Coronary artery (tissue), 2 donors: ENCODE results near the gene KCNQ5.
A peak's percentile ranks its signal among the peaks of the same experiment; 100 is the strongest.

ENCODE experiments used
- DNase-seq: peaks from one replicate; pipeline ENCODE4 v3.0.0-alpha.2; 2017; ENCODE audit warnings: low spot score
- H3K27ac ChIP-seq, 2 donors: fragments of 200-600 bp; sonication (generic); one replicate each; pipeline ENCODE4 v1.5.1; 2016 to 2019
- H3K4me3 ChIP-seq: fragments of 200-600 bp; sonication (generic); 2 replicates; pipeline ENCODE4 v1.5.1; 2016; ENCODE audit warnings: mild to moderate bottlenecking, moderate library complexity
- TF ChIP-seq, protein P1 (sequence below): fragments of 200-600 bp; sonication (generic); IDR thresholded peaks from one replicate; pipeline ENCODE4 v1.5.1; 2019; ENCODE audit warnings: antibody characterized with exemption

KCNQ5 gene

DNA sequence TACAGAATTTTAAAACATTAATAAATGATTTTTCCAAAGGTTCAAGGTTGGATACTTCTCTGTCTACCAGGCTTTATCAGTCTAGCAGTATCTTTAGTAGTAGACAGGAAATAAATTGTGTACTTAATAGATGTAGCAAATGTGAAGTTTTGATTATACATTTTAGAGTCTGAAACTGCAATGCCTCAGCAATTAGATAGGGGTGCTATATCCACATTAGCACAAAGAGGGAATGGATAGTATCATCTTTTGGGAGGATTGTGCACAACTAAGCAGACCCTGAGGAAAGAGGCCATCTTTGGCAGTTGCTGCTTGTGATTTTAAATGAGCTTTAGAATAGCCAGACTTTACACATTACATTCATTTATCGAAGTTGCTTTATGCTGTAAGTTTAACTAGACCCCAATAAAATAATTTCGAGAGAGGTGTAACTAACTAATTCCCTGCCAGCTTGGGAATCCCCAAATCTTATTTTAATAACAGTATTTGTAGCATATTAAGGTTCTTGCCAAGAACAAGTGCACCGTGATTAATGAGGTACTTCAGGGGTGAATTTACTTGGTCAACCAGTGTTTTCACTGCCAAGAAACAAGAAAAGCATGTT, 2.8 kb downstream of the KCNQ5 start:
- DNase-seq = no peak
- TF ChIP-seq, protein P1, sequence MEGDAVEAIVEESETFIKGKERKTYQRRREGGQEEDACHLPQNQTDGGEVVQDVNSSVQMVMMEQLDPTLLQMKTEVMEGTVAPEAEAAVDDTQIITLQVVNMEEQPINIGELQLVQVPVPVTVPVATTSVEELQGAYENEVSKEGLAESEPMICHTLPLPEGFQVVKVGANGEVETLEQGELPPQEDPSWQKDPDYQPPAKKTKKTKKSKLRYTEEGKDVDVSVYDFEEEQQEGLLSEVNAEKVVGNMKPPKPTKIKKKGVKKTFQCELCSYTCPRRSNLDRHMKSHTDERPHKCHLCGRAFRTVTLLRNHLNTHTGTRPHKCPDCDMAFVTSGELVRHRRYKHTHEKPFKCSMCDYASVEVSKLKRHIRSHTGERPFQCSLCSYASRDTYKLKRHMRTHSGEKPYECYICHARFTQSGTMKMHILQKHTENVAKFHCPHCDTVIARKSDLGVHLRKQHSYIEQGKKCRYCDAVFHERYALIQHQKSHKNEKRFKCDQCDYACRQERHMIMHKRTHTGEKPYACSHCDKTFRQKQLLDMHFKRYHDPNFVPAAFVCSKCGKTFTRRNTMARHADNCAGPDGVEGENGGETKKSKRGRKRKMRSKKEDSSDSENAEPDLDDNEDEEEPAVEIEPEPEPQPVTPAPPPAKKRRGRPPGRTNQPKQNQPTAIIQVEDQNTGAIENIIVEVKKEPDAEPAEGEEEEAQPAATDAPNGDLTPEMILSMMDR = peak; percentile 64
- no peak overlapping the region for H3K27ac ChIP-seq
- H3K4me3 ChIP-seq = no peak overlapping the region

GRCh38 chr6:72626126-72626525, 4.3 kb downstream of the KCNQ5 start:
- Histone ChIP-seq H3K27ac (no peak overlapping the region), H3K4me3 (no peak overlapping the region)
- no peak for DNase-seq
- TF ChIP-seq, protein P1 = no peak

DNA sequence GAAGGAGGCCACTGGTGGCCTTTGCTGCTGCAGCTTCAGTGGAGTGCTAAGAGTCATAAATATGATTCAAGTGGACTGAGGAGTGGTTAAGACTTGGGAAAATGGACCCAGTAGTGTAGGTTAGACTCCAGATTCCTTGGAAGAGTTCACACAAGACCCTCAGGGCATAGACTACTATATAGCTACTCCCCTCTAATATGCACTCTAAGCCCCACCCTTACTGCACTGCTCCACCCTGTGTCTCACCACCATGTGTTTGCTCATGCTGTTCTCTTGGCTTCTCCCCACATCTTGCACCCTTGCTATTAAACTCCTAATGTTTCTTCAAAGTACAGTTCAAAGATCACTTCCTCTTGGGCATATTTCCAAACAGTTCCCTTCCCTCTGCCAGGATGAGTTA, 5.7 kb downstream of the KCNQ5 start:
- no peak overlapping the region for H3K27ac ChIP-seq
- DNase-seq = no peak
- TF ChIP-seq, protein P1 = no peak
- no peak overlapping the region for H3K4me3 ChIP-seq

DNA sequence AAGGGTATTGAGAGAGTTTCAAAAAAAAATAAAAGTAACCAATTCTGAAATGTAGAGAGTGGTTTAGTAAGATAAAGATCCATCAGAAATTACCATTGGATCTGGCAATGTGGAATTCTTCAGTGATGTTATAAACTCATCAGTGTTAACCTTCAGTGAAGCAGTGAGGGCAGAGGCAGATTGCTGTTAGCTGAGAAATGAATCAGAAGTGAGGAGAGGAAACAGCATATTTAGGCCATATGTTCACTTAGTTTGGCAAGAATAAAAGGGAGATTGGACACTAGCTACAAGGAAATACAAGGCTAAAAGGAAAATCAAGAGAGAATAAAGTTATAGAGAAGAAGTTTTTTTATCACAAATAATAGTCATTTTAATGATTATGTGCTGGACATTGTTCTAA, 9.6 kb downstream of the KCNQ5 start:
- Histone ChIP-seq H3K4me3 (no peak overlapping the region), H3K27ac (no peak overlapping the region)
- DNase-seq = no peak
- TF ChIP-seq, protein P1 = no peak

DNA sequence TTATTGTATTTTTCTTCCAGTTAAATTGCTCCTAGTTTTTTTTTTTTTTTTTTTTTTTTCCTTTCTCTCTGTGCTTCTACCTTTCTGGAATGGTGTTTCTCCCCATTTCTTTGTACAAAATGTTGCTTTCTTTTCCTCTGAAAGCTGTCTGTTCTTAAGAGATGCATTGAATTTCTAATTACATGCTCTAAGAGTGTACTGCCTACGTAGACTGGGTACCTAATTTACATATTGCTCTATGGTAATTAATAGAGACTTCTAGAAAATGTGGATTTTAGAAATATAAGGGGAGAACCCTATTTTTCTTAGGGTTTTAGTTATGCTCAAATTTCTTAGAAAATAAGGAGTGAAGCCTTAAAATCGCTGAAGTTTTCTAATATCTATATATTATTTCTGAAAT, 13.8 kb downstream of the KCNQ5 start:
- DNase-seq = no peak
- Histone ChIP-seq H3K27ac (no peak overlapping the region), H3K4me3 (no peak overlapping the region)
- TF ChIP-seq, protein P1 = no peak

- Histone ChIP-seq H3K4me3 (no peak overlapping the region), H3K27ac (no peak overlapping the region)
- no peak for DNase-seq
- TF ChIP-seq, protein P1 = no peak
These were observed 14.4 kb downstream of the KCNQ5 start for GRCh38 chr6:72636215-72636614.

GRCh38 chr6:72636786-72637185, 14.9 kb downstream of the KCNQ5 start:
- Histone ChIP-seq H3K27ac (no peak overlapping the region), H3K4me3 (no peak overlapping the region)
- TF ChIP-seq, protein P1 = no peak
- DNase-seq = no peak
